K562 (cell line): Measurements from ENCODE around the gene MAZ. TPM values are rescaled to one million over a fixed set of nuclear protein-coding genes. Genes with fewer than 3 reads are reported as not detected.

ENCODE experiments used
- ATAC-seq: fragments of 200-7000 bp; cut with Tn5 transposase; 3 replicates; pipeline ENCODE4 v1.9.1; 2020; ENCODE audit warnings: moderate library complexity
- BruUV-seq: library from RNA; stranded (reverse); fragments of 400-500 nt; replicated peaks from 2 replicates; lab custom pipeline; 2021; lab: Mats Ljungman, UMichigan
- CTCF ChIA-PET: fragments of 300-600 bp; formaldehyde crosslinking; extraction: SDS; loops from one replicate; lab custom pipeline; 2021; ENCODE audit warnings: low intra/inter-chr PET ratio; lab: Yijun Ruan, JAX
- POLR2A ChIA-PET: fragments of 300-600, 350-650 bp; sonication (Branson Sonifier 250); formaldehyde crosslinking; extraction: SDS; loops from one replicate; lab custom pipeline; 2021; ENCODE audit warnings: antibody characterized with exemption, inconsistent platforms; lab: Yijun Ruan, JAX
- DNase-seq, 4 experiments: peaks; one replicate each; pipeline versions ENCODE4 v3.0.0 to v3.0.0-alpha.2; 2011 to 2018; ENCODE audit warnings: low spot score in 3 of 4, mixed read lengths in 3 of 4; ENCODE audit errors: extremely low read depth in 1 of 4
- FAIRE-seq: peaks from 2 replicates; lab custom pipeline; 2011; peaks lifted over from hg19 to GRCh38; lab: Jason Lieb, UNC
- H2AFZ ChIP-seq: 2 replicates; pipeline ENCODE4 v1.6.0; 2011; ENCODE audit warnings: low read depth, low read length, control low read depth, inconsistent platforms
- H3K27ac ChIP-seq: fragments of 200-600 bp; 3 replicates; pipeline ENCODE4 v1.8.0; 2011; ENCODE audit warnings: low read depth, mild to moderate bottlenecking, control low read depth, inconsistent platforms, low read length, moderate library complexity, mixed read lengths; ENCODE audit errors: extremely low read depth
- H3K27me3 ChIP-seq, 2 experiments: fragments of 300-600 bp in 1 of 2; 2 replicates in 1 of 2; 3 replicates in 1 of 2; pipeline versions ENCODE4 v1.6.0 to v1.8.0; 2011; ENCODE audit warnings: inconsistent platforms in 2 of 2, low read length in 2 of 2, mild to moderate bottlenecking in 1 of 2, mixed read lengths in 1 of 2, moderate library complexity in 1 of 2; ENCODE audit not compliant: control insufficient read depth in 2 of 2, insufficient read depth in 2 of 2
- H3K36me3 ChIP-seq: fragments of 300-600 bp; 3 replicates; pipeline ENCODE4 v1.8.0; 2011; ENCODE audit warnings: mild to moderate bottlenecking, low read length, inconsistent platforms; ENCODE audit not compliant: control insufficient read depth, insufficient read depth
- H3K4me1 ChIP-seq, 2 experiments: fragments of 200-600 bp in 1 of 2; replicated peaks in 1 of 2; 2 replicates in 1 of 2; 3 replicates in 1 of 2; pipeline versions ENCODE4 v1.5.1 to v1.8.0; 2011; ENCODE audit warnings: inconsistent platforms in 2 of 2, low read length in 2 of 2, mild to moderate bottlenecking in 1 of 2, mixed read lengths in 1 of 2, moderate library complexity in 1 of 2; ENCODE audit not compliant: control insufficient read depth in 2 of 2, insufficient read depth in 2 of 2
- H3K4me2 ChIP-seq: 2 replicates; pipeline ENCODE4 v1.6.1; 2011; ENCODE audit warnings: low read length, control low read depth, inconsistent platforms, mixed read lengths; ENCODE audit not compliant: insufficient read depth
- H3K4me3 ChIP-seq: fragments of 200-600 bp; sonication (generic), shearing (Covaris generic); 2 replicates; pipeline ENCODE4 v1.5.1; 2016; ENCODE audit warnings: control low read depth, inconsistent platforms
- H3K79me2 ChIP-seq: fragments of 200-600 bp; 3 replicates; pipeline ENCODE4 v1.8.0; 2011; ENCODE audit warnings: low read length, inconsistent platforms; ENCODE audit not compliant: control insufficient read depth, insufficient read depth
- H3K9ac ChIP-seq, 2 experiments: 2 replicates each; pipeline versions ENCODE4 v1.6.0 to v1.6.1; 2011; ENCODE audit warnings: low read depth in 2 of 2, low read length in 2 of 2, control low read depth in 1 of 2, inconsistent platforms in 1 of 2, mild to moderate bottlenecking in 1 of 2, mixed read lengths in 1 of 2; ENCODE audit not compliant: insufficient read depth in 1 of 2
- H3K9me1 ChIP-seq: one replicate; pipeline ENCODE4 v1.6.0; 2011; ENCODE audit warnings: inconsistent platforms, mild to moderate bottlenecking, low read length, moderate library complexity; ENCODE audit not compliant: control insufficient read depth, insufficient read depth
- H3K9me3 ChIP-seq: replicated peaks from 2 replicates; pipeline ENCODE4 v1.5.1; 2011; ENCODE audit warnings: low read depth, low read length, inconsistent platforms; ENCODE audit not compliant: control insufficient read depth, insufficient read depth
- H4K20me1 ChIP-seq: replicated peaks from 2 replicates; pipeline ENCODE4 v1.6.1; 2011; ENCODE audit warnings: low read length, inconsistent platforms, mixed read lengths; ENCODE audit not compliant: control insufficient read depth, insufficient read depth
- E2F6 ChIP-seq, 2 experiments: IDR thresholded peaks; 2 replicates each; pipeline ENCODE4 v1.6.1; 2011; ENCODE audit warnings: borderline replicate concordance in 1 of 2, control low read depth in 1 of 2, low read depth in 1 of 2, low read length in 1 of 2, mild to moderate bottlenecking in 1 of 2, mixed read lengths in 1 of 2, moderate library complexity in 1 of 2; ENCODE audit not compliant: insufficient read depth in 1 of 2, insufficient read length in 1 of 2, poor library complexity in 1 of 2, severe bottlenecking in 1 of 2; ENCODE audit errors: extremely low read depth in 1 of 2
- E2F8 ChIP-seq: fragments of 450-650 bp; IDR thresholded peaks from 2 replicates; pipeline ENCODE4 v1.7.1; 2018; ENCODE audit warnings: mild to moderate bottlenecking, low read depth; ENCODE audit not compliant: partially characterized antibody
- ERF ChIP-seq: fragments of 450-650 bp; formaldehyde crosslinking; IDR thresholded peaks from 2 replicates; pipeline ENCODE4 v1.4.0; 2020; ENCODE audit warnings: mild to moderate bottlenecking, mixed read lengths
- HDAC3 ChIP-seq: fragments of 450-650 bp; IDR thresholded peaks from 2 replicates; pipeline ENCODE4 v1.6.1; 2018; ENCODE audit warnings: borderline replicate concordance, mild to moderate bottlenecking, moderate library complexity; ENCODE audit not compliant: partially characterized antibody
- HMBOX1 ChIP-seq: sonication (generic); IDR thresholded peaks from 2 replicates; pipeline ENCODE4 v1.6.1; 2016
- NFIX ChIP-seq: fragments of 250-450 bp; sonication (Bioruptor Pico); IDR thresholded peaks from 2 replicates; pipeline ENCODE4 v1.4.0; 2020; ENCODE audit warnings: low read depth, mild to moderate bottlenecking, moderate library complexity
- PKNOX1 ChIP-seq: fragments of 450-650 bp; IDR thresholded peaks from 2 replicates; pipeline ENCODE4 v1.6.1; 2016
- SRSF3 ChIP-seq: fragments of 200-400 bp; formaldehyde crosslinking; IDR thresholded peaks from 2 replicates; pipeline ENCODE4 v1.6.1; 2016; ENCODE audit warnings: mild to moderate bottlenecking, low read length, moderate library complexity; ENCODE audit not compliant: insufficient read depth
- THAP7 ChIP-seq: fragments of 250-450 bp; sonication (Bioruptor Pico); IDR thresholded peaks from 2 replicates; pipeline ENCODE4 v1.5.0; 2021
- ZBTB7A ChIP-seq: IDR thresholded peaks from 2 replicates; pipeline ENCODE4 v1.6.1; 2011; ENCODE audit warnings: low read depth, mild to moderate bottlenecking, low read length, moderate library complexity, borderline replicate concordance; ENCODE audit not compliant: control insufficient read depth
- ZC3H4 ChIP-seq: sonication (generic); formaldehyde crosslinking; IDR thresholded peaks from 2 replicates; pipeline ENCODE4 v1.9.0; 2021; ENCODE audit warnings: missing genetic modification reagents, borderline replicate concordance
- ZNF431 ChIP-seq: sonication (generic); formaldehyde crosslinking; IDR thresholded peaks from 2 replicates; pipeline ENCODE4 v1.8.0; 2022; ENCODE audit warnings: mild to moderate bottlenecking, missing genetic modification reagents
- WGBS: fragments of 100-300 bp; shearing (Covaris generic); methylation state at CpG from one replicate; pipeline ENCODE4 v1.1.6; 2016; ENCODE audit warnings: low coverage, mixed read lengths; ENCODE audit not compliant: insufficient coverage; ENCODE audit errors: missing lambda C conversion rate; 5-methylcytosine and 5-hydroxymethylcytosine counted together
- in situ Hi-C: fragments of 300-500 bp; cut with MboI; formaldehyde crosslinking; loops from 4 replicates; pipeline ENCODE4 v1.15.0; 2018; ENCODE audit warnings: inconsistent platforms, mixed read lengths
- intact Hi-C: fragments of 100-400 bp; cut with micrococcal nuclease; formaldehyde crosslinking; loops from 2 replicates; pipeline ENCODE4 v1.14.2; 2022
- polyA plus RNA-seq, 8 experiments: library from polyadenylated mRNA; depleted of rRNA in 4 of 8; stranded (reverse) in 5 of 8; unstranded in 3 of 8; fragments of >200 nt; fragmentation: Nextera tagmentation in 2 of 8; fragmentation: Illumina TruSeq in 1 of 8; extraction: Ambion mirVana in 2 of 8; extraction: Trizol in 1 of 8; gene quantifications; 2 replicates each; pipeline versions ENCODE4 v1.2.1 to v1.2.3, GENCODE V29; 2011 to 2014; ENCODE audit warnings: inconsistent platforms in 1 of 8, missing spikeins in 1 of 8
- total RNA-seq, 7 experiments: library from RNA; depleted of rRNA in 6 of 7; stranded (reverse); fragments of >200 nt in 6 of 7; fragmentation: Illumina TruSeq in 2 of 7; extraction: Trizol in 2 of 7; gene quantifications; 2 replicates each; pipeline versions ENCODE4 v1.2.1 to v1.2.3, GENCODE V29; 2011 to 2021; ENCODE audit warnings: low replicate concordance in 1 of 7

MAZ gene
- total and polyA plus RNA-seq, 9 of the 15 experiments (the other 6 are each of a cell fraction or from before 2014, with no cell fraction given) = 45.4 to 532 (median 250) TPM

GRCh38 chr16:29804455-29805231 lies 1.7 kb upstream of the MAZ start:
- POLR2A ChIA-PET = interaction anchor here (0.5 to 6.0 kb wide), 11 partner anchors 12 to 797 kb away, joined by 3 to 114 read pairs (median 3); partner anchors contain the start of genes ALDOA, KIF22 and PAGR1
- Histone ChIP-seq H3K27me3 (no peaks in the 10 kb centered on the region), H3K9ac (peak overlapping the region; percentile 92 to 100), H3K4me3 (peak overlapping the region; percentile 59), H3K4me1 (peaks cover 26 to 37% of the 10 kb centered on the region in 2 experiments), H3K36me3 (peaks cover 70% of the 10 kb centered on the region), H2AFZ (peak overlapping the region; percentile 38), H3K4me2 (peak overlapping the region; percentile 90), H4K20me1 (peaks cover 12% of the 10 kb centered on the region; the same call in 1 of the 2 replicates), H3K27ac (peak overlapping the region; percentile 99), H3K9me3 (no peaks in the 10 kb centered on the region), H3K9me1 (no peaks in the 10 kb centered on the region), H3K79me2 (peaks cover 36% of the 10 kb centered on the region)
- ATAC-seq (peak; percentile 2), FAIRE-seq (peak; percentile 76), DNase-seq (peak in 3 of 4 experiments; percentile 42 to 48 (median 47))
- CTCF ChIA-PET = no interaction called here
- in situ Hi-C loops (no loop called here), intact Hi-C loops (loop anchor here (1.0 kb wide), 1 partner anchor 14 kb away; the partner anchor contains the start of gene KIF22)
- WGBS = 9% methylated on average over 22 of the region's 26 CpGs
- TSS peak; percentile 83 for BruUV-seq
- peak; percentile 91; the same call in 1 of the 2 replicates for TF ChIP-seq ZC3H4 (CRISPR knock-in tag)
- peak; percentile 19; the same call in 1 of the 2 replicates for TF ChIP-seq ERF (CRISPR knock-in tag)
- peak; percentile 18; the same call in 1 of the 2 replicates for TF ChIP-seq HMBOX1
- no peak for TF ChIP-seq HDAC3
- TF ChIP-seq NFIX (CRISPR knock-in tag) = no peak
- TF ChIP-seq ZBTB7A = peak; percentile 57
- TF ChIP-seq SRSF3 = peak; percentile 79; the same call in 1 of the 2 replicates
- peak; percentile 26; the same call in 1 of the 2 replicates for TF ChIP-seq ZNF431 (CRISPR knock-in tag)
- TF ChIP-seq E2F6 (IDR thresholded peaks at IDR 0.05; ENCODE audit: borderline replicate concordance in 1 of 2, extremely low read depth in 1 of 2, insufficient read depth in 1 of 2, insufficient read length in 1 of 2, low read depth in 1 of 2, low read length in 1 of 2, poor library complexity in 1 of 2, severe bottlenecking in 1 of 2) = peak in 1 of 2 experiments; percentile 40
- TF ChIP-seq E2F8 = no peak
- 0 out of 2 replicates have a peak, but pooled peaks have one; percentile 21 for TF ChIP-seq THAP7 (CRISPR knock-in tag)
- peak; percentile 77 for TF ChIP-seq PKNOX1
